HL-60 (cell line): ENCODE measurements around the gene TEX52.

Experiments used
- DNase-seq, 2 experiments: peaks; one replicate each; pipeline ENCODE4 v3.0.0-alpha.2; 2010 to 2020; ENCODE audit warnings: low read depth in 1 of 2, low spot score in 1 of 2
- H3K27ac ChIP-seq: fragments of 250-450 bp; sonication (Bioruptor Pico); replicated peaks from 2 replicates; pipeline ENCODE4 v1.5.1; 2020; ENCODE audit warnings: mild to moderate bottlenecking, moderate library complexity
- H3K27me3 ChIP-seq: fragments of 250-450 bp; sonication (Bioruptor Pico); 2 replicates; pipeline ENCODE4 v1.5.1; 2021; ENCODE audit warnings: mild to moderate bottlenecking, moderate library complexity; ENCODE audit not compliant: insufficient read depth, poor library complexity, severe bottlenecking
- H3K4me3 ChIP-seq: replicated peaks from 2 replicates; pipeline ENCODE4 v1.5.1; 2011; ENCODE audit warnings: mild to moderate bottlenecking, control low read depth, low read length; ENCODE audit not compliant: insufficient read depth
- GABPA ChIP-seq: IDR thresholded peaks from 2 replicates; pipeline ENCODE4 v1.6.1; 2012; ENCODE audit warnings: low read depth
- POLR2AphosphoS5 ChIP-seq: IDR thresholded peaks from 2 replicates; pipeline ENCODE4 v1.6.1; 2012; ENCODE audit warnings: low read depth
- REST ChIP-seq: IDR thresholded peaks from 2 replicates; pipeline ENCODE4 v1.6.1; 2012; ENCODE audit warnings: low read depth; ENCODE audit not compliant: insufficient replicate concordance
- SPI1 ChIP-seq: IDR thresholded peaks from 2 replicates; pipeline ENCODE4 v1.6.1; 2012; ENCODE audit warnings: low read depth, mild to moderate bottlenecking, borderline replicate concordance
- TF ChIP-seq, protein P1 (sequence below): IDR thresholded peaks from one replicate; pipeline ENCODE4 v1.5.1; 2011; ENCODE audit warnings: low read length, control low read depth, inconsistent platforms; ENCODE audit not compliant: insufficient read depth

Gene TEX52

DNA sequence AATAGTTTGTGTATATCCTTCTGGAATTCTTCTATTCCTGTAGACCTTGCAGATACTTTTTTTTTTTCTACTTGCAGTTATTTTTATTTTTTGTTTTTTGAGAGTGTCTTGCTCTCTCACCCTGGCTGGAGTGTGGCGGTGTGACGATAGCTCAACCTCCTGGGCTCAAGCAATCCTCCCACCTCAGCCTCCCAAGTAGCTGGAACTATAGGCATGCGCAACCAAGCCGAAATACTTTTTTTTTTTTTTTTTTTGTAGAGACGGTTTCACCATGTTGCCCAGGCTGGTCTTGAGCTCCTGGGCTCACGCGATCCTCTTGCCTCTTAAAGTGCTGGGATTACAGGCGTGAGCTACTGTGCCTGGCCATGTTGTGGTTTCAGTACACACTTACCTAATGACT, 43.8 kb upstream of the TEX52 start:
- H3K4me3 ChIP-seq, result no peak overlapping the region
- no peak overlapping the region for H3K27ac ChIP-seq
- no peak for DNase-seq
- TF ChIP-seq POLR2AphosphoS5 (no peak), SPI1 (no peak), REST (no peak), GABPA (no peak)
- TF ChIP-seq, protein P1, sequence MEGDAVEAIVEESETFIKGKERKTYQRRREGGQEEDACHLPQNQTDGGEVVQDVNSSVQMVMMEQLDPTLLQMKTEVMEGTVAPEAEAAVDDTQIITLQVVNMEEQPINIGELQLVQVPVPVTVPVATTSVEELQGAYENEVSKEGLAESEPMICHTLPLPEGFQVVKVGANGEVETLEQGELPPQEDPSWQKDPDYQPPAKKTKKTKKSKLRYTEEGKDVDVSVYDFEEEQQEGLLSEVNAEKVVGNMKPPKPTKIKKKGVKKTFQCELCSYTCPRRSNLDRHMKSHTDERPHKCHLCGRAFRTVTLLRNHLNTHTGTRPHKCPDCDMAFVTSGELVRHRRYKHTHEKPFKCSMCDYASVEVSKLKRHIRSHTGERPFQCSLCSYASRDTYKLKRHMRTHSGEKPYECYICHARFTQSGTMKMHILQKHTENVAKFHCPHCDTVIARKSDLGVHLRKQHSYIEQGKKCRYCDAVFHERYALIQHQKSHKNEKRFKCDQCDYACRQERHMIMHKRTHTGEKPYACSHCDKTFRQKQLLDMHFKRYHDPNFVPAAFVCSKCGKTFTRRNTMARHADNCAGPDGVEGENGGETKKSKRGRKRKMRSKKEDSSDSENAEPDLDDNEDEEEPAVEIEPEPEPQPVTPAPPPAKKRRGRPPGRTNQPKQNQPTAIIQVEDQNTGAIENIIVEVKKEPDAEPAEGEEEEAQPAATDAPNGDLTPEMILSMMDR, result no peak
- H3K27me3 ChIP-seq, result no peaks in the 10 kb centered on the region

DNA sequence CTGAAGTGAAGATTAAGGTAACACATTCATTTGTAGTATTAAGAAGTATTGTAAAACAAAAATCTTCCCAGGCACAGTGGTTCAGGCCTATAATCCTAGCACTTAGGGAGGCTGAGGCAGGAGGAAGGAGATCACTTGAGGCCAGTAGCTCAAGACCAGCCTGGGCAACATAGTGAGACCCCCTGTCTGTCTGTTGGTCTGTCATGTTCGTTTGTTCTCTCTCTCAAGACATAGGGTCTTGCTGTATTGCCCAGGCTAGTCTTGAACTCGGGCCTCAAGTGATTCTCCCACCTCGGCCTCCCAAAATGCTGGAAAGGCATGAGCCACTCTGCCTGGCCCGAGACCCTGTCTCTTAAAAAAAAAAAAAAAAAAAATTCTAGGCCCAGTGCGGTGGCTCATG, 40.6 kb upstream of the TEX52 start:
- no peak overlapping the region for H3K4me3 ChIP-seq
- no peaks in the 10 kb centered on the region for H3K27me3 ChIP-seq
- TF ChIP-seq SPI1, result no peak
- TF ChIP-seq GABPA, result no peak
- TF ChIP-seq, protein P1, result no peak
- TF ChIP-seq REST, result no peak
- TF ChIP-seq POLR2AphosphoS5, result no peak
- H3K27ac ChIP-seq, result no peak overlapping the region
- DNase-seq, result no peak

DNA sequence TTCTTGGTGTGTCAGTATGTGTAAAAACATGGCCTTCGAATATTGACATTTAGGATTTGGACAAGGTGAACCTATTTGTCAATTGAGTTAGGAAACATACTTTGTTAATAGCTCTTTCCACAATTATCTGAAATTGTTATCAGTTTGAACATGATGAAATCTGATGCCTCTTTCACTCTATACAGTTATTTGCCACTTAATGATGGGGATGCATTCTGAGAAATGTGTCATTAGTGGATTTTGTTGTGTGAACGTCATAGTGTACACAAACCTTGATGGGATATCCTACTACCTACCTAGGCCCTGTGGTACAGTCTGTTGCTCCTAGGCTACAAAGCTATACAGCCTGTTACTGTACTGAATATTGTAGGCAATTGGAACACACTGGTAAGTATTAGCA, 38.7 kb upstream of the TEX52 start:
- Histone ChIP-seq H3K27ac (no peak overlapping the region), H3K27me3 (peaks cover 3% of the 10 kb centered on the region), H3K4me3 (no peak overlapping the region)
- TF ChIP-seq REST (no peak), GABPA (no peak), POLR2AphosphoS5 (no peak), SPI1 (no peak)
- TF ChIP-seq, protein P1, result no peak
- DNase-seq, result no peak
